ENCODE results near the gene TPRX1. TPM values are rescaled to one million over a fixed set of nuclear protein-coding genes. Genes with fewer than 3 reads are reported as not detected.
"Not testable (repeated sequence)": the region's sequence is repeated elsewhere in the genome, so short reads cannot be mapped to it uniquely, and the experiment has no call there.

Gene TPRX1
- total RNA-seq, 1 donor from 2014 or later: not detected

DNA sequence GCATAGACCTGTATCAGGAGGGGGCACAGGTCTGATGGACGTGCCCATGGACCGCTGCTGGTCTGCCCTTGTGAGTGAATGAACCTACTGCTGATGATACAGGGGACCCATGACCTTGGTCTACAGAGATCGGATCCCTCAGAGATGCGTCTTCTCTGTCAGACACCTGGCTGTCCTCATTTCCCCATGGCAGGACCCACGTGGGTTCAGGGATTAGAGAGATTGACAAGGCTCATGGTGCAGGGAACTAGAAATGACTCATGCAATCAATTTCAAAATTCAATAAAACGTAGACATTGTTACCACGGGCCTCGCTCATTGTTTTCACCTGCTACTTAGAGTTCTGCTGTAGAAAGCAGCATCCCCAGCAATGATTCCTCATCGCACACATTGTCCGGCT, 962 bp upstream of the TPRX1 start:
- H3K36me3 ChIP-seq (ENCODE audit: control insufficient read depth, insufficient read depth, low read length): no peaks in the 10 kb centered on the region
- no peak for DNase-seq (ENCODE audit: low read depth)
- TF ChIP-seq, protein P1, sequence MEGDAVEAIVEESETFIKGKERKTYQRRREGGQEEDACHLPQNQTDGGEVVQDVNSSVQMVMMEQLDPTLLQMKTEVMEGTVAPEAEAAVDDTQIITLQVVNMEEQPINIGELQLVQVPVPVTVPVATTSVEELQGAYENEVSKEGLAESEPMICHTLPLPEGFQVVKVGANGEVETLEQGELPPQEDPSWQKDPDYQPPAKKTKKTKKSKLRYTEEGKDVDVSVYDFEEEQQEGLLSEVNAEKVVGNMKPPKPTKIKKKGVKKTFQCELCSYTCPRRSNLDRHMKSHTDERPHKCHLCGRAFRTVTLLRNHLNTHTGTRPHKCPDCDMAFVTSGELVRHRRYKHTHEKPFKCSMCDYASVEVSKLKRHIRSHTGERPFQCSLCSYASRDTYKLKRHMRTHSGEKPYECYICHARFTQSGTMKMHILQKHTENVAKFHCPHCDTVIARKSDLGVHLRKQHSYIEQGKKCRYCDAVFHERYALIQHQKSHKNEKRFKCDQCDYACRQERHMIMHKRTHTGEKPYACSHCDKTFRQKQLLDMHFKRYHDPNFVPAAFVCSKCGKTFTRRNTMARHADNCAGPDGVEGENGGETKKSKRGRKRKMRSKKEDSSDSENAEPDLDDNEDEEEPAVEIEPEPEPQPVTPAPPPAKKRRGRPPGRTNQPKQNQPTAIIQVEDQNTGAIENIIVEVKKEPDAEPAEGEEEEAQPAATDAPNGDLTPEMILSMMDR (IDR thresholded peaks at IDR 0.05; ENCODE audit: insufficient read depth, low read length, poor library complexity, severe bottlenecking): no peak

GRCh38 chr19:47803671-47804070, 680 bp downstream of the TPRX1 start:
- H3K27me3 ChIP-seq (ENCODE audit: control insufficient read depth, insufficient read depth, low read length); H3K4me3 ChIP-seq (ENCODE audit: low read depth, low read length); DNase-seq (ENCODE audit: low read depth); H3K36me3 ChIP-seq (ENCODE audit: control insufficient read depth, insufficient read depth, low read length): not testable (repeated sequence)

More for the DNA sequence above, 962 bp upstream of the TPRX1 start:
- no peak overlapping the region for H3K4me3 ChIP-seq (ENCODE audit: low read depth, low read length)
- no peaks in the 10 kb centered on the region for H3K27me3 ChIP-seq (ENCODE audit: control insufficient read depth, insufficient read depth, low read length)

DNA sequence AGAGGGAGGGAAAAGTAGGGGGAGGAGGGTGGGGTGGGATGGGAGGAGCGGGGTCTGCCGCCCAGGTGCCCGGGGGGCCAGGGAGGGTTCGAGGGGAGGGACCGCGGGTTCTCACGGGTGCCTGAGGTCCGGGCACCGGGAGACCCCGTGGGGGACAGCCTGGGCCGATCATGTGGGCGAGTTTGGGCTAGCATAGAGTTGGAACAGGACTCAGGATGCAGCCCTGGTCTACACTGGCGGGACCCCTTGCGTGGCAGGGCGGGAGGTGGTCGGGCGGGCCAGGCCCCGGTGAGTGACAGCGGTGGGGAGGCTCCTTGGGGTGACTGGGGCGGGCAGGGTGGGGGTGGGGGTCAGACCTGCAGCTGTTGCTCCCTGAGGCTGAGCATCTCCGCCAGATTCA, 1.2 kb downstream of the TPRX1 start:
- not testable (repeated sequence) for H3K27me3 ChIP-seq (ENCODE audit: control insufficient read depth, insufficient read depth, low read length); H3K36me3 ChIP-seq (ENCODE audit: control insufficient read depth, insufficient read depth, low read length); H3K4me3 ChIP-seq (ENCODE audit: low read depth, low read length); DNase-seq (ENCODE audit: low read depth)

DNA sequence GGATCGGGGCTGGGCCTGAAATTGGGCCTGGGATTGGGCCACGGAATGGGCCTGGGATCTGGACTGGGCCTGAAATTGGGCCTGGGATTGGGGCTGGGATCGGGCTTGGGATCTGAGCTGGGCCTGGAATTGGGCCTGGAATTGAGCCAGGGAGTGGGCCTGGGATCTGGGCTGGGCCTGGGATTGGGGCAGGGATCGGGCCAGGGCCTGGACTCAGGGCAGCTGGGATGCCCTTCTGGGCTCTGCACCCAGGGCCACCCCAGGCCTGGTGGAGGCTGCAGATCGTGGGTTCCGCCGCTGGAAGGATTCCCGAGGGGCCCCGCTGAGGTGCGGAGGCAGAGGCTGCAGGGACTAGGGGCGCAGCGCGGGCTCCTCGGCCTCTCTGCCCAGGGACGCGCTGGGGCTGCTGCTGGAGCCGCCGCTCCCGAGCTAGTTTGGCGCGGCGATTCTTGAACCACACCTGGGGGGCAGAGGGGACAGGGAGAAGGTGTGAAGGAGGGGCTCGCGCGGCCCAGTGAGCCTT, 1.8 kb downstream of the TPRX1 start:
- Histone ChIP-seq H3K4me3 (ENCODE audit: low read depth, low read length) (no peak overlapping the region), H3K36me3 (ENCODE audit: control insufficient read depth, insufficient read depth, low read length) (no peaks in the 10 kb centered on the region), H3K27me3 (ENCODE audit: control insufficient read depth, insufficient read depth, low read length) (no peaks in the 10 kb centered on the region)
- DNase-seq (ENCODE audit: low read depth): no peak
- TF ChIP-seq, protein P1 (IDR thresholded peaks at IDR 0.05; ENCODE audit: insufficient read depth, low read length, poor library complexity, severe bottlenecking): no peak

DNA sequence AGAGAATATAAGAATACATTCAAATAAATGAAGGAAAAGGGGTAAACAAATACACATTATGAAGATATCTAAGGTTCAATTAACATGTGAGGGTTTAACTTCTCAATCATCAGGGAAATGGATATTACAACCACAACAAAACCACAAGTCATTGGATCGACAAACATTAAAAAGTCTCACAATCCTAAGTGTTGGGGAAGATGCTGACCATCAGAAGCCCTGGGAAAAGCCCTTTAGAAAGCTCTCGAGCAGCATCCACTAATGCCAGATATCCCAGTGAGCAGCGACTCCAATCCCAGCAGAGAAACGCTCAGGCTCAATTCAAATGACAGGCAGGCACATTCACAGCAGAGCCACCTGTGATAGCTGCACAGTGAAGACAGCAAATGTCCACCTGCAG, 3.1 kb downstream of the TPRX1 start:
- no peaks in the 10 kb centered on the region for H3K27me3 ChIP-seq (ENCODE audit: control insufficient read depth, insufficient read depth, low read length)

GRCh38 chr19:47798904-47799266, 5.5 kb downstream of the TPRX1 start:
- DNase-seq (ENCODE audit: low read depth): no peak
- H3K27me3 ChIP-seq (ENCODE audit: control insufficient read depth, insufficient read depth, low read length): no peaks in the 10 kb centered on the region
- TF ChIP-seq, protein P1 (IDR thresholded peaks at IDR 0.05; ENCODE audit: insufficient read depth, low read length, poor library complexity, severe bottlenecking): no peak
- H3K36me3 ChIP-seq (ENCODE audit: control insufficient read depth, insufficient read depth, low read length): no peaks in the 10 kb centered on the region
- H3K4me3 ChIP-seq (ENCODE audit: low read depth, low read length): no peak overlapping the region

More for the DNA sequence above, 3.1 kb downstream of the TPRX1 start:
- no peak for DNase-seq (ENCODE audit: low read depth)
- TF ChIP-seq, protein P1 (IDR thresholded peaks at IDR 0.05; ENCODE audit: insufficient read depth, low read length, poor library complexity, severe bottlenecking): no peak
- Histone ChIP-seq H3K4me3 (ENCODE audit: low read depth, low read length) (no peak overlapping the region), H3K36me3 (ENCODE audit: control insufficient read depth, insufficient read depth, low read length) (no peaks in the 10 kb centered on the region)

Data from kidney epithelial cell (primary cell).